Motor neuron (in vitro differentiated cells): Measurements from ENCODE around the gene PRRX2. TPM values are rescaled to one million over a fixed set of nuclear protein-coding genes. Genes with fewer than 3 reads are reported as not detected.
"Not testable (repeated sequence)": the region's sequence is repeated elsewhere in the genome, so short reads cannot be mapped to it uniquely, and the experiment has no call there.

Experiments
- ATAC-seq, 8 experiments: fragments of 200-7000 bp; cut with Tn5 transposase; replicated peaks in 6 of 8; 2 replicates each; pipeline ENCODE4 v1.8.0; 2021; ENCODE audit warnings: mild to moderate bottlenecking in 8 of 8, moderate library complexity in 8 of 8
- H3K27ac ChIP-seq, 2 donors: fragments of 250-450 bp; sonication (Bioruptor Pico); 2 replicates each; pipeline ENCODE4 v1.9.0; 2021; ENCODE audit warnings: antibody characterized with exemption in 2 of 2, mild to moderate bottlenecking in 2 of 2, moderate library complexity in 1 of 2
- H3K4me1 ChIP-seq, 2 donors: fragments of 250-450 bp; sonication (Bioruptor Pico); replicated peaks in 1 of 2; 2 replicates each; pipeline ENCODE4 v1.6.1; 2021; ENCODE audit warnings: antibody characterized with exemption in 2 of 2, mild to moderate bottlenecking in 2 of 2, moderate library complexity in 1 of 2
- H3K4me3 ChIP-seq, 5 donors: fragments of 250-450 bp; sonication (Bioruptor Pico); 2 replicates each; pipeline ENCODE4 v1.9.0; 2021; ENCODE audit warnings: antibody characterized with exemption in 5 of 5, mild to moderate bottlenecking in 5 of 5, moderate library complexity in 4 of 5
- WGBS, 10 experiments: fragments of 450-650 bp; shearing (Covaris generic); methylation state at CpG; one replicate each; pipeline ENCODE4 v1.0.0; 2022; 5-methylcytosine and 5-hydroxymethylcytosine counted together
- in situ Hi-C, 9 experiments: fragments of 400-800 bp; cut with MboI; loops; one replicate each; pipeline ENCODE4 v1.15.0; 2021; ENCODE audit warnings: low sequenced_read_pairs in 9 of 9, low pct_unique_long_range_greater_than_20kb in 2 of 9; ENCODE audit not compliant: unreplicated experiment in 9 of 9
- total RNA-seq, 8 experiments: library from RNA; unstranded; fragments of 300-600 nt; gene quantifications; 2 replicates each; pipeline versions ENCODE4 v1.2.3 to v1.2.4, GENCODE V29; 2022

PRRX2 gene
- total RNA-seq, 8 experiments from 2014 or later, result 0.14 to 14.4 (median 0.87) TPM; not detected in 1

GRCh38 chr9:129628709-129629108 is 36.7 kb upstream of the PRRX2 start:
- peaks cover 19% of the 10 kb centered on the region in 2 donors for H3K4me1 ChIP-seq
- 69 to 100% (median 90%) methylated on average over 1 to 5 of the region's 6 CpGs; no CpG with 5 or more reads in 2 of the 10 experiments for WGBS, 10 experiments
- ATAC-seq, result no peak
- H3K27ac ChIP-seq, result no peak overlapping the region
- in situ Hi-C loops, result loop anchor here in 5 of 9 experiments (25.0 kb wide), 1 partner anchor 159 kb away; no protein-coding TSS in a partner anchor
- H3K4me3 ChIP-seq, result no peak overlapping the region

- WGBS, 10 experiments, result 40 to 100% (median 90%) methylated on average over 1 to 8 of the region's 8 CpGs; no CpG with 5 or more reads in 2 of the 10 experiments
- no peak for ATAC-seq
- Histone ChIP-seq H3K4me1 (peaks cover 19% of the 10 kb centered on the region in 2 donors), H3K4me3 (no peak overlapping the region), H3K27ac (no peak overlapping the region)
- in situ Hi-C loops, result loop anchor here in 5 of 9 experiments (25.0 kb wide), 1 partner anchor 158 kb away; no protein-coding TSS in a partner anchor
Measured at GRCh38 chr9:129629251-129629820, 36.1 kb upstream of the PRRX2 start.

GRCh38 chr9:129630967-129631673 is 34.3 kb upstream of the PRRX2 start:
- peak in 3 of 8 experiments; percentile 3 to 4 (median 3) for ATAC-seq
- no peak overlapping the region for H3K27ac ChIP-seq
- no peak overlapping the region for H3K4me3 ChIP-seq
- in situ Hi-C loops, result loop anchor here in 6 of 9 experiments (10.0 to 25.0 kb wide), 2 partner anchors 154 to 156 kb away; no protein-coding TSS in a partner anchor
- peaks cover 13 to 19% of the 10 kb centered on the region in 2 donors for H3K4me1 ChIP-seq
- 40 to 92% (median 65%) methylated on average over 1 to 5 of the region's 21 CpGs; no CpG with 5 or more reads in 5 of the 10 experiments for WGBS, 10 experiments

- no peak overlapping the region for H3K4me3 ChIP-seq
- WGBS, 10 experiments, result 60 to 100% (median 98%) methylated on average over 1 to 9 of the region's 19 CpGs; no CpG with 5 or more reads in 1 of the 10 experiments
- H3K27ac ChIP-seq, result no peak overlapping the region
- no peak for ATAC-seq
- in situ Hi-C loops, result loop anchor here in 6 of 9 experiments (10.0 to 25.0 kb wide), 2 partner anchors 153 to 156 kb away; no protein-coding TSS in a partner anchor
- peaks cover 13 to 19% of the 10 kb centered on the region in 2 donors for H3K4me1 ChIP-seq
Measured at GRCh38 chr9:129631674-129632129, 33.7 kb upstream of the PRRX2 start.

- Histone ChIP-seq H3K4me1 (peaks cover 6 to 11% of the 10 kb centered on the region in 2 donors), H3K4me3 (no peak overlapping the region), H3K27ac (no peak overlapping the region)
- in situ Hi-C loops, result loop anchor here in 6 of 9 experiments (10.0 to 25.0 kb wide), 2 partner anchors 152 to 155 kb away; no protein-coding TSS in a partner anchor
- 33 to 100% (median 90%) methylated on average over 2 to 10 of the region's 13 CpGs; no CpG with 5 or more reads in 6 of the 10 experiments for WGBS, 10 experiments
- ATAC-seq, result no peak
Measured at GRCh38 chr9:129632460-129632859, 33.0 kb upstream of the PRRX2 start.

- Histone ChIP-seq H3K27ac (no peak overlapping the region), H3K4me1 (peaks cover 3 to 4% of the 10 kb centered on the region in 2 donors), H3K4me3 (no peak overlapping the region)
- WGBS, 10 experiments, result 80 to 100% methylated on average over 1 of the region's 4 CpGs; no CpG with 5 or more reads in 8 of the 10 experiments
- ATAC-seq, result no peak
- in situ Hi-C loops, result loop anchor here in 6 of 9 experiments (10.0 to 25.0 kb wide), 2 partner anchors 152 to 154 kb away; no protein-coding TSS in a partner anchor
Measured at GRCh38 chr9:129633207-129633606, 32.2 kb upstream of the PRRX2 start.

- peaks cover 0 to 3% of the 10 kb centered on the region in 2 donors for H3K4me1 ChIP-seq
- ATAC-seq, result no peak
- WGBS, 10 experiments, result 80 to 100% (median 88%) methylated on average over 1 to 3 of the region's 13 CpGs; no CpG with 5 or more reads in 6 of the 10 experiments
- in situ Hi-C loops, result loop anchor here in 6 of 9 experiments (10.0 to 25.0 kb wide), 2 partner anchors 151 to 153 kb away; no protein-coding TSS in a partner anchor
- H3K27ac ChIP-seq, result no peak overlapping the region
- H3K4me3 ChIP-seq, result no peak overlapping the region
Measured at GRCh38 chr9:129633848-129634247, 31.6 kb upstream of the PRRX2 start.

- Histone ChIP-seq H3K27ac (no peak overlapping the region), H3K4me1 (peaks cover 11 to 13% of the 10 kb centered on the region in 2 donors), H3K4me3 (no peak overlapping the region)
- ATAC-seq, result no peak
- in situ Hi-C loops, result loop anchor here in 6 of 9 experiments (10.0 to 25.0 kb wide), 2 partner anchors 149 to 152 kb away; no protein-coding TSS in a partner anchor
- 76 to 100% (median 99%) methylated on average over 1 to 12 of the region's 34 CpGs; no CpG with 5 or more reads in 2 of the 10 experiments for WGBS, 10 experiments
Measured at GRCh38 chr9:129635099-129636065, 30.1 kb upstream of the PRRX2 start.

- peaks cover 17 to 19% of the 10 kb centered on the region in 2 donors for H3K4me1 ChIP-seq
- ATAC-seq, H3K4me3 ChIP-seq, H3K27ac ChIP-seq: not testable (repeated sequence)
- in situ Hi-C loops, result loop anchor here in 6 of 9 experiments (10.0 to 25.0 kb wide), 2 partner anchors 148 to 151 kb away; no protein-coding TSS in a partner anchor
- 60 to 100% (median 100%) methylated on average over 1 to 5 of the region's 10 CpGs; no CpG with 5 or more reads in 4 of the 10 experiments for WGBS, 10 experiments
Measured at GRCh38 chr9:129636343-129636742, 29.1 kb upstream of the PRRX2 start.

- ATAC-seq, result no peak
- H3K4me1 ChIP-seq, result peaks cover 17 to 19% of the 10 kb centered on the region in 2 donors
- no peak overlapping the region for H3K4me3 ChIP-seq
- H3K27ac ChIP-seq, result no peak overlapping the region
- in situ Hi-C loops, result loop anchor here in 6 of 9 experiments (10.0 to 25.0 kb wide), 2 partner anchors 148 to 150 kb away; no protein-coding TSS in a partner anchor
- 48 to 100% (median 69%) methylated on average over 1 to 5 of the region's 9 CpGs; no CpG with 5 or more reads in 5 of the 10 experiments for WGBS, 10 experiments
Measured at GRCh38 chr9:129637102-129637501, 28.3 kb upstream of the PRRX2 start.

GRCh38 chr9:129637673-129638439 is 27.6 kb upstream of the PRRX2 start:
- Histone ChIP-seq H3K27ac (no peak overlapping the region), H3K4me1 (peaks cover 19 to 21% of the 10 kb centered on the region in 2 donors), H3K4me3 (no peak overlapping the region)
- in situ Hi-C loops, result loop anchor here in 6 of 9 experiments (10.0 to 25.0 kb wide), 2 partner anchors 147 to 149 kb away; no protein-coding TSS in a partner anchor
- 80 to 100% (median 88%) methylated on average over 1 to 11 of the region's 29 CpGs; no CpG with 5 or more reads in 5 of the 10 experiments for WGBS, 10 experiments
- ATAC-seq, result no peak
